ENCODE results near the gene UCN.
"Not testable (repeated sequence)": the region's sequence is repeated elsewhere in the genome, so short reads cannot be mapped to it uniquely, and the experiment has no call there.

UCN gene, protein sequence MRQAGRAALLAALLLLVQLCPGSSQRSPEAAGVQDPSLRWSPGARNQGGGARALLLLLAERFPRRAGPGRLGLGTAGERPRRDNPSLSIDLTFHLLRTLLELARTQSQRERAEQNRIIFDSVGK

DNA sequence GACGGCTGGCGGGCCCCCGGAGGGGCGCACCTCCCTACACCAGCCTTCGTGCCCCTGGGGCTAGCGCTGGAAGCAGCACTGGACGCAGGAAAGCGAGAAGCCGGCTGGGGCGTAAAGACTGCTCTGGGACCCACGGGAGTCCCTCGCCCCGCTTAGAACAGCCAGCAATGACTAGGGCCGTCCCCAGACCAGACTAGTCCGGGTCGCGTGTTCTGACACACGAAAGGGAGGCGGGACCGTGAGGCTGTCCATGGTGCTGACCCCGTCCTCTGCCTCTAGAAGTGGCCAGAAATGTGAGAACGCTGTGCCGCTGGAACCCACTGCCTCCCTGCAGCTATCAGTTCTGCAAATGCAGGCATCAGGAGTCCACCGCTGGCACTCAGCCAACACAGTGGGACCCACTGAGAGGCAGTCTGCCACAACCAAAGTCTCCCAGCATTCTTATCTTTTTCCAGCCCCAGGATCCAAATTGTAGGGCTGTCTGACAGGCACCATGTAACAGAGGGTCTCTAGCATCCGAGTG, at the start of gene UCN:
UCN (minus strand) TSS at position 87 of the 523 bp plus-strand sequence. CDS start 550 bp downstream, outside the sequence.
- no peak for DNase-seq (ENCODE audit: low read depth in 2 of 2)

DNA sequence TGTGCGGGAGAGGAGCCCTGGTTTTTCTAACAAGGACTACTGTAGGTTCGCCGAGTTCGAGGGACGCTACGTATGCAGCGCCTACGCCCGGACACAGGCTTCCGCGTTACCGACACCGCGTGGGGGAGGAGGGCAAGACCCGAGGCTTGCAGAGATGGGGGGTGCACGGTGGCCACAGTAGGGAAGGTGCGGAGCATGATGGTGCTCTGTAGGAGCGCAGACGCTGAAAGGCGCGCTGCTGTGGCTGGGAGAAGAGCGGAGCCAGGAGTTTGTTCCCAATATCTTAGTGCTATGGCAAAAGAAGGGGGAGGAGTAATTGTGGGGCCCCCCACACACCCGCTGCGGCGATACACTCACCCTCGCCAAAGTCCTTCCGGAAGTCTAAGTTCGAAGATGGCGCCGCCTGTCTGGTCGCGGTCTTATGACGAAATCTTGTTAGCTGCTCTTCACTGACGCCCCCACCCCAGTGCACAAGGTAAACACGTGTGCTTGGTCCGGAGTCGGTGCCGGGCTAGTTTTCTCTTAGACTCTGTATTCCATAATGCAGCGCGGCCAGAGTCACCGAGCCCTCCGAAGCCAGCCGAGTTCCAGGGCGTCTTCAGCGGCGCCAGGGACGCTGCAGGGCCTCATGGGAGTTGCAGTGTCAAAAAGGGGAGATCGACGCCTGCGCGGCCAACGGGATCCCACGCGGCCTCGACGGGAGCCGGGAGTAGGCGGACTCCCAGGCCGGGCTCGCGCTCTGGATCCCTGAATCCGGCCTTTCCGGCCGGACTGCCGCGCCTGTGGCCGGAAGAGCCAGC, 48.3 kb upstream of the UCN start, which contains the start of gene GTF3C2:
GTF3C2 (minus strand) TSS at position 383 of the 800 bp plus-strand sequence. CDS start 13,210 bp downstream, outside the sequence.
- DNase-seq (ENCODE audit: low read depth in 2 of 2): peak; percentile 90 to 93

DNA sequence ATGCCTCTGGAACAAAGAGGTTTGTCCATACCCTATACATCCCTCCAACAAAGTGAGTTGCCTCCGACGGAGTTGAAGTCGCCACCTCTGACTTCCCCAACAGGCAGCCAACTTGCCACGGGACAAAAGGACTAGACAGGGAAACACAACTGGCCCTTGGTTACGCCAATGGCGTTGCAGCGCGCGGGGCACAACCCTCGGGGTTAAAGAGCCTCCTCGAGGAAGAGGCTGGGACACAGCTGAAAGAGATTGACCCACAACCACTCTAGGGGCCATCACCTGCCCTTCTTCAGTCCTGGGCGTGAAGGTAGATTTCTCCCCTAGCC, 47.8 kb upstream of the UCN start:
- no peak for DNase-seq (ENCODE audit: low read depth in 2 of 2)

DNA sequence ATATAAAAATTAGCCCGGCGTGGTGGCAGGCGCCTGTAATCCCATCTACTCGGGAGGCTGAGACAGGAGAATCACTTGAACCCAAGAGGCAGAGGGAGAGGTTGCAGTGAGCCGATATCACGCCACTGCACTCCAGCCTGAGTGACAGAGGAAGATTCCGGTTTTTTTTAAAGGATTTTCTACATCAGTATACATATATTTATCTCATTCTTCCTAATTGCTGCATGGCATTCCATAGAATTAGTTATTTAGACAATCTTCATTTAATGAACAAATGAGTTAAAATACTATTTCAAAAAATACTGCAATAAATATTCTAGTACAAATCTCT, 46.3 kb upstream of the UCN start:
- no peak for DNase-seq (ENCODE audit: low read depth in 2 of 2)

DNA sequence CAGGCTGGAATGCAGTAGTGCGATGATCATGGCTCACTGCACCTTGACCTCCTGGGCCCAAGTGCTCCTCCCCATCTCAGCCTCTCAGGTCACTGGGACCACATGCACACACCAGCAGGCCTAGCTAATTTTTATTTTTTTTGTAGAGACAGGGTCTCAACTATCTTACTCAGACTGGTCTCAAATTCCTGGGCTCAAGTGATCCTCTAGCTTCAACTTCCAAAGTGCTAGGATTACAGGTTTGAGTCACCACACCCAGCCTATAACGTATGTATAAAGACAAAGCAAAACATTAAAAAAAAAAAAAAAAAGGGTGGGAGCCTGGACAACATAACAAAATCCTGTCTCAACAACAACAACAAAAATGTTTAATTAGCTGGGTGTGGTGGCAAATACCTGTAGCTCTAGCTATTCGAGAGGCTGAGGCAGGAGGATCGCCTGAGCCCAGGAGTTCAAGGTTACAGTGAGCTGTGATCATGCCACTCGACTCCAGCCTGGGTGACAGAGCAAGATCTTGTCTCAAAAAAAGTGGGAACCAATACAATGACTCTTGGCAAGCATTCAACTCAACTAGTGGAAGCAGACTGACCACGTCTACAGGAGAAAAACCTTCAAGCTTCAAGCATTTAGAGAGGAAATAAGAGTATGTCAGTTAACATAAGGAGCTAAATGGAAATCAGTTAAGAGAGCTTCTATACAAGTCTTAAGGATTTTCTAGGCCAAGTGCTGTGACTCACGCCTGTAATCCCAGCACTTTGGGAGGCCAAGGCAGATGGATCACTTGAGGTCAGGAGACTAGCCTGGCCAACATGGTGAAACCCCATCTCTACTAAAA, 45.7 kb upstream of the UCN start:
- no peak for DNase-seq (ENCODE audit: low read depth in 2 of 2)

DNA sequence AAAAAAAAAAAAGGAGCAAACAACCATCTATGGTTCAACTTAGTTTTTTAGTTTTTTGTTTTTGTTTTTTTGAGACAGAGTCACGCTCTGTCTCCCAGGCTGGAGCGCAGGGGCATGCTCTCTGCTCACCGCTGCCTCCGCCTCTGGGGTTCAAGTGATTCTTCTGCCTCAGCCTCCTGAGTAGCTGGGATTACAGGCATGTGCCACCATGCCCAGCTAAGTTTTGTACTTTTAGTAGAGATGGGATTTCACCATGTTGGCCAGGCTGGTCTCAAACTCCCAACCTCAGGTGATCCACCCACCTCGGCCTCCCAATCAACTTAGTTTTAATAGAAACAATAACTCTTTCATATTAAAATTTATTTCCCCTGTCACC, 45.1 kb upstream of the UCN start:
- DNase-seq (ENCODE audit: low read depth in 2 of 2): not testable (repeated sequence)

DNA sequence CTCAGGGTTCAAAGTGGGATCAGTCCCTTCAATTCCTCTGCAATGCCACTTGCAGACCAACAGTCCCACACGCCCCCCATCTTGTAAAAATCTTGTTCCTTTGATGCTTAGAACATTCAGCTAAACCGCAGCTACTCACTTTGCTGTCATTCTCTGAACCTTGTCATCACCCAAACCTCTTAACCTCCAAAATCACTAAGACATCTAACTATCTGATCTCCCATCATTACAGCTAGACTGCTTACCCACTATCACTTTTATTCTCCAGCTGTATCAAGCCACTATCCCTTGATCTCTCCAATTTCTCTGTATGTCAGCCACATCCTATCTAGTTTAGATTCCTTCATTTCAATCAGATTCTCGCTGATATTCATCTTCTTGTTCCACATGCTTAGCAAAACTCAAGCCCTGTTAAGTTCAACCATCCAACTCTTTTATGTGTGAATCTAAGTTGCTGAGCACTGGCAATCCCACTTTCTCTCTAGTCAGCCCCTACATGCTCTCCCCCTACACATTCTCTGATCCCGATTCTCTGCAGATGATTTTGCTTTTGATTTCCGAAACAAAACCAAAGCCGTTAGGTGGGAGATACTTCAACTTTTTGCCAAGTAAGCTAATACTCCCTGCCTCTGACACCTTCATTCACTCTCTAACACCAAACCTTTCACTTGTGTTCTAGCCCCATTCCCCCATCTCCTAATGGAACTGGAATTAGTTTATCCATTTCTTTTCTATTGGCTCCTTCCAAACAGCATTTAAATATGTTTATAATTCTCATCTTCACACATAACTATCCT, 43.8 kb upstream of the UCN start:
- no peak for DNase-seq (ENCODE audit: low read depth in 2 of 2)

DNA sequence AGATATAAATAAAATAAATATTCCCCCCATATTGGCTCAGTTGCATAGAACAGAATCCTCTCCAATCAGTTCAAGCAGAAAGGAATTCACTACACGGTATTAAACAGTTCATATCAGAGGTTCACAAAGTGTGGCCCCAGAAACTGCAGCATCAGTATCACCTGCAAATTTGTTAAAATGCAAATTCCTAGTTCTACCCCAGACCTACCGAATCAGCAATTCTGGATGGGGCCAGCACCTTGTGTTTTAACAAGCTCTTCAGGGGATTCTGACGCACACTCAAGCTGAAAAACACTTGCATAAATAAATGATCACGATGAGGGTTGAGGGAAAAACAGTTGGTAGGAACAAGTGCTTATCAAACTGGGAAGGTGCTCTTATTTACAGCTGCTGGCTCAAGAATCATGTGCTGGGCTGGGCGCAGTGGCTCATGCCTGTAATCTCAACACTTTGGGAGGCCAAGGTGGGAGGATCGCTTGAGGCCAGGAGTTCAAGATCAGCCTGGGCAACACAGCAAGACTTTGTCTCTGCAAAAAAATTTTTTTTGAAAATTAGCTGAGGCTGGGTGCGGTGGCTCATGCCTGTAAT, 42.0 kb upstream of the UCN start:
- DNase-seq (ENCODE audit: low read depth in 2 of 2): no peak

DNA sequence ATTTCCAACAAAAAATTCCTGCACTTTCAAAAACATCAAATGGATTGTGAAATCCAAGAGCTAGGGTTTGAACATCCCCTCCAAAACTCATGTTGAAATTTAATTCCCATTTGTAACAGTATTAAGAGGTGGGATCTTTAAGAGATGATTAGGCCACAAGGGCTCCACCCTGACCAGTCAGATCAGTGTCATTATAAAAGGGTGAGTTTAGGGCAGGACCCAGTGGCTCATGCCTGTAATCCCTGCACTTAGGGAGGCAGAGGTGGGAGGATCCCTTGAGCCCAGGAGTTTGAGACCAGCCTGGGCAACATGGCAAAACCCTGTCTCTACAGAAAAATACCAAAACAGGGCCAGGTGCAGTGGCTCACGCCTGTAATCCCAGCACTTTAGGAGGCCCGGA, 39.4 kb upstream of the UCN start:
- DNase-seq (ENCODE audit: low read depth in 2 of 2): no peak

DNA sequence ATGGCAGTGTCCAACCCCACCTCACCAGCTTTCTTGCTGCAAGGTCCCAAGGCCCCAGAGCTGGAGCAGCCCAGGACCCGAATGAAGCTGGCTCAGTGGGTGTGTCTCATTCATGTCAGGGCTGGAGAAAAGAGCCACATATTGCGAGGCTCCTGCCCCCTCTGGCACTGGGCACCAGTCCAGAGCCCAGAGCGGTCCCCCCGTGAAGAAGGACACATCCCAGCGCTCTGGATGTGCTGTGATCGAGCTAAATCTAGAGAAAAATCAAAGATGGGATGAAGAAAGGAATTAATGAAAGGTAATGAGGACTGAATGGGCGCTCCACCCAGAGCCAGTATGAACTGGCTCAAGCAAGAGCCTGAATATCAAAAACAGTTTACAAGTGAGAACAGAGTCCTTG, 27.9 kb upstream of the UCN start:
- no peak for DNase-seq (ENCODE audit: low read depth in 2 of 2)

DNA sequence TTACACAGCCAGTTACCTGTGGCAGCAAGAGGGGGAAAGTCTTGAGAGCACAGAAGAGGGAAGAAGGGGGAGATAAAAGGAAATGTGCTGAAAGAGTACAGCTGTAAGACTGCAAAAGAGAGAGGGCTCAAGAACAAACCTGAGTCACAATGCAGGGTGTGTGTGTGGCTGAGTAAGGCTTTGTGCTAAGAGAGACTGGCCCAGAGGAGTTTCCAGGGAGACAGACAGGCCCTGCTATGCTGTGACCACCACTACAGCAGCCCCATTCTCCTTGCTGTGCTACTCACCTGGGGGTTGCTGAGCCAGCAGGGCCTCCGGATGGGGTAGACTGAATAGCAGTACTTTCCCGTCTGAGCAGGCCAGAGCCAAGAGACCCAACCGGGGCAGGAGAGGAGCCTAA, 27.1 kb upstream of the UCN start:
- DNase-seq (ENCODE audit: low read depth in 2 of 2): no peak

DNA sequence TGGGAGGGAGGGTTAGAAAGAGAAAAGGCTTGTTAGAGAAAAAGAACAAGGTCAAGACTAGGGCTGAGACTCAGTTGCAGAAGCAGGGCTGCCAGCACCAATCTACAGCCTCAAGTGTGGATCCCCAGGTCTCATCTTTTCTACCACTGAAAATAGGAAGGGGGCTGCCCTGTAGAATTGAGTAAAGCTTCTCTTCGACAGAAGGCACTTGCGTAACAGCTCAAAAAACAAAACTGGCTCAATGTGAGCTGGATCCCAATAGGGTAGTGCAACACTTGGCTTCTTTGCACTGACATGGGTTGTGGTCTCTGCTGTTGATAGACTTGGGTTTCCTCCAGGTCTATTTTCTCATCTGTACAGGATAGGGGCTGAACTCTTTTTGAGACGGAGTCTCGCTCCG, 16.5 kb upstream of the UCN start:
- DNase-seq (ENCODE audit: low read depth in 2 of 2): no peak

DNA sequence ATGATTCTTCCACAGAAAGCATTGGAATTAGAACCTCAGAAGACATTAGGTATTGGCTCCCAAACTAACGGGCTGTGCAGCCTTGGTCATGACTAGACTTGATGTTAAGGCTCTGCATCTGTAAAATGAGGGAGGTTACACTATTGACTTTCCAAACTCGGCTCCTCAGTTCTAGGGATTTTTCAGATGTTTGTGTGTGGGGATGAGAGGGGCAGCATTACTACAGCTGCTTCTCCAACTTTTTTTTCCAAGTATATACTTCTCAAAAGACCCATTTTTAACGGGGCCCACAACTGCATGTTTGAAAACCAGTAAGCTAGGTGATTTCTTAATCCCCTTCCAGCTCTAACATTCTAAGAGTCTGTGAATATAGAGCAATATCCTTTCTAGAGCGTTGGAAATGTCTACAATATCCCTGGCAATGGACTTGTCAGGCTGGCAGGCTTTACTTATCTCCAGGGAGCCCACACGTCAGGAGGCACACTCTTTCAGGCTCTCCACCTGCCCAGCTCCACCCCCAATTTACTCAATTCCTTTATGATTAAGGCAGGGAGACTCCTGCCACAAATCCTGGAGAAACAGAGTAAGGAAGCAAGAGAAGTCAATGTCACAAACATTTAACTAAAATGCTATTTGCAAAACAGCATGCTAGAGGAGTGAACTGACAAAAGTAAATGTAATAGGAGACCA, 15.5 kb upstream of the UCN start:
- no peak for DNase-seq (ENCODE audit: low read depth in 2 of 2)

DNA sequence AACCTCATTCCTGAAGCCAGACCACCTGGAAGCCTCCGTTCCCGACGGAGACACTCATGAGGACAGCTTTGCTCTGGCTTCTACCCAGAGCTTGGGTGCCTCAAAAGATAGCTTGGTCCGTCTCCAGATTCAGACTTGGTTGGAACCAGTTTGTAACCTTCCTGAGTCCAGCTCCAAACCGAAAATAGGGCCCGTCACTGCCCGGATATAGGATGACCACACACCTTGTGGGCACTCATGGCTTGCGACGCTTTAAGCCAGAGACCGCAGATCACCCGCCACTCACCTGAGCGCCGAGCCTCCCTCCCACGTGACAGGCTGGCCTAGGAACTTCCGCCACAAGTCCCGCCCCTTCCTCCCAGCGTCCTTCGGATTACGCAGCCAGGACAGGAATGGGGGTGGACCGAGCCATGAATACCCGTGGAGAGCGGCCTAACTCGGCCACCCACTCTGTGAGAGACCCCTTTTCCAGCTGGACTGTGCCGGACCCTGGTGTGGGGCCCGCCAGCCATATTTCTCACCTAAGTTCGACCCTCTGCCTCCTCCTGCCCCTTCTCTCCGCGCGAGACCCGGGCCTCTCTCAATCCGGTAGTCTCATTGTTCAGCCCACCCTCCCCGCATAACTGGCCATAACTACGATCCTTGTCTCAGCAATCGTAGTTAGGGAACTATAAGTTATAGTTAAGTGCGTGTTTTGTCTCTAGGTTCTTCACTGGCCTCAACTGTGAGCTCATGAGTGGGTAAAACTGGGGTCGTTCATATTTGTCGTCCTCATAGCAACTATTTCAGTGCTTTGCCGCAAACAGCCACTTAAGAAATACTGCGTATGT, 14.7 kb upstream of the UCN start, which contains the start of gene MPV17:
MPV17 (minus strand) TSS at position 332 of the 830 bp plus-strand sequence. CDS start 580 bp downstream, outside the sequence.
- peak; percentile 77 to 80 for DNase-seq (ENCODE audit: low read depth in 2 of 2)

DNA sequence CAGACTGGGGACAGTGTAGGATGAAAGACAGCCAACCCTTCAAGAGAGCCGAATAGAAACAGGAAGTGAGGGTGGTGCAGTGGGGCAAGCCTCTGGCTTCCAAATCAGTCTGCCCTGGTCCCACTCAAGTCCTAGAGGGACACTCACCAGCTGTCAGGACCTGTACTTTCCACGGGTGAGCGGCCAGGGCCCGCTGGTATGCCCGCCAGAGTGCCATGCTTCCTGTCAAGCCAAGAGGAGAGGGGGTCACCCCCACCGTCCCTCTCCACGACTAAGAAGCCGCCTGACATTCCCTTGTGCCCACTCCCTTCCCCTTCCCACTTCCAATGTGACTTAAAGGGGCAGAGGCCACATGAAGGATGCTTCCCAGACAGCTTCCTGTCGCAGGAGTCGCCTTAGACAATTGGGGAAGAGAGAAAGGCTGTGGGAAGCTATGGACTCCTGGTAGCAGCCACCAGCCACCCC, 14.1 kb upstream of the UCN start:
- DNase-seq (ENCODE audit: low read depth in 2 of 2): no peak

DNA sequence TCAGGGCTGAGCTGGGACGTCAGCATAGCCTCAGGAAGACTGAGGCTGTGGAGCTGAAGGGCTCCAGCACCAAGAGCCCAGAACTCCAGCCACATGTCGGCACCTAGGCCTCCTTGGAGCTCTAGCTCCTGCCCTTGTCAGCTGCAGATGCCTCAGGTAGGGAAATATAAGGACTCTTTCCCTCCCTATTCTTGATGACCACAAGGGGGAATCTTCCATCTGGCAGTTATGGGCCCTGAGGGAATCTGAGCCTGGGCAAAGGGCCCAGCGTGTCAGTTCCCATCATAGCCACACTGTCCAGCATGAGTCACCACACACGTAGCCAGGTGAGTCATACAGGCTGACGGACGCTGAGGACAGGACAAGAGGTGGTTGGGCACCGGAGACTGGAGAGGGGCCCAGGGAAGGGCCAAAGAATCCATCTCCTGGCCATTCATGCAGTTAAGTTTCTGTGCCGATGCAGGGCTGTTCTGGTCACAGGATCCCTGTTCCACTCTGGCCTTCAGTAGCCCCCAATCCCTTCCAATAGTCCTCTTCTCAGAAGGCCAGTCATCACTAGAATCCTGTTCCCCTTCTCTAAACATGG, 12.8 kb upstream of the UCN start:
- DNase-seq (ENCODE audit: low read depth in 2 of 2): no peak

DNA sequence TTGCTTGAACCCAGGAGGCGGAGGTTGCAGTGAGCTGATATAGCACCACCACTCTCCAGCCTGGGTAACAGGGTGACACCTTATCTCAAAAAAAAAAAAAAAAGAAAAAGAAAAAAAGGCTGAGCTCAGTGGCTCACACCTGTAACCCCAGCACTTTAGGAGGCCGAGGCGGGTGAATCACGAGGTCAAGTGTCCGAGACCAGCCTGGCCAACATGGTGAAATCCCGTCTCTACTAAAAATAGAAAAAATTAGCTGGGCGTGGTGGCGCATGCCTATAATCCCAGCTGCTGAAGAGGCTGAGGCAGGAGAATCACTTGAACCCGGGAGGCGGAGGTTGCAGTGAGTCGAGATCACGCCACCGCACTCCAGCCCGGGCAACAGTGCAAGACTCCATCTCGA, 11.6 kb upstream of the UCN start:
- DNase-seq (ENCODE audit: low read depth in 2 of 2): not testable (repeated sequence)

DNA sequence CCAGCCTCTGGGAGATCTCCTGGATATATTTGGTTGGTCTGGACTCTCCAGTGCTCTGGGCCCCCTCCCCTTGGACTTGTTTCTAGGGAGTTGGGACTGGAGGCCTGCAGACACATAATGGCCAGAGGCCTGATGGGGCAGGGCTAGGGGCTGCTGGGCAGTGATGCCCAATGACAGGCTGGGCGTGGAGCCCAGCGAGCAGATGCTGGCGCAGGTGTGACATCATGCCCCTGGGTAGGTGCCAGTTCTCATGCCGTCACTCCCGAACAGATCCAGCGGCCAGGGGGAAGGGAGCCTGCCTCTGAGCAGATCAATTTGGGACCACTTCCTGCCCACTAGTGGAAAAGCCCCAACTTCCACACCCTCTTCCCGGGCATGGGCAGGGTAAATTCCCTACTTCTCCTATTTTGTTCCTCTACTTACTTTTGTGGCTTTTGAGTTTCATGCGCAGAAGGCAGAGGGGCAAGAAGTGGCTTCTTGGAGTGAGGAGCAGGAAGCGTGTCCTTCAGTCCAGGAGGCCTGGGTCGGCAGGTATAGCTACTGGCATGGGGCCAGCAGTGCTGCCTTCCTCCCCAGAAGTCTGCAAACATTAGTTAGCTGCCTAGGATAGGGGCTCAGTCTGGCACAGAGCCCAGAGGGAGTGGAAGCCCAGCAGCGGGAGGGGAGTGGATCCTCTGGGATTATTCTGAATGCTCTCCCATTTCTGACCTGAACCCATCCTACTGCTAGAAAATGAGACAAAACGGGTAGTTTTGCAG, 8.6 kb upstream of the UCN start:
- DNase-seq (ENCODE audit: low read depth in 2 of 2): no peak

DNA sequence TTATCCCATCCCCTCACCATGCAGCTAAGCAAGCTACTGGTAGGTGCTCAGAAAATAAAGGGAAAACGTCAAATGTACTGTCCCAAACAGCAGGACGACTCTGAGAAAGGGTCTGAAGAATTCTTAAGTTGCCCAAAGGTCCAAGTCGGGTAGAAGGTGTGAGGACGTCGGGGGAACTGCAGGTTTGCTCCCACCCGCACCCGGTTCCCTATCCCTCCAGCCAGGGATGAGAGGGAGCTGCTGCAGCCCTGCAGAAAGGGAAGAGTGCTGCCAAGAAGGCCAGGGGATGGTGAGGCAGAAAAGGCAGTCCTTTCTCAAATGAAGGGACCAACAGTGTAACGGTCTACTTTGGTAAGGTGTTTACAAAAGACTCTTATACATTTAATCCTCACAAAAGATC, 6.9 kb upstream of the UCN start:
- DNase-seq (ENCODE audit: low read depth in 2 of 2): no peak
